NCI-H1694 treated with DMSO at 0.1 percent for 48 hours (cell line): Measurements from ENCODE around the gene PLEKHG5.

Source experiments
- DNase-seq: peaks from one replicate; lab custom pipeline; 2025; lab: John Stamatoyannopoulos, UW

PLEKHG5 gene

DNA sequence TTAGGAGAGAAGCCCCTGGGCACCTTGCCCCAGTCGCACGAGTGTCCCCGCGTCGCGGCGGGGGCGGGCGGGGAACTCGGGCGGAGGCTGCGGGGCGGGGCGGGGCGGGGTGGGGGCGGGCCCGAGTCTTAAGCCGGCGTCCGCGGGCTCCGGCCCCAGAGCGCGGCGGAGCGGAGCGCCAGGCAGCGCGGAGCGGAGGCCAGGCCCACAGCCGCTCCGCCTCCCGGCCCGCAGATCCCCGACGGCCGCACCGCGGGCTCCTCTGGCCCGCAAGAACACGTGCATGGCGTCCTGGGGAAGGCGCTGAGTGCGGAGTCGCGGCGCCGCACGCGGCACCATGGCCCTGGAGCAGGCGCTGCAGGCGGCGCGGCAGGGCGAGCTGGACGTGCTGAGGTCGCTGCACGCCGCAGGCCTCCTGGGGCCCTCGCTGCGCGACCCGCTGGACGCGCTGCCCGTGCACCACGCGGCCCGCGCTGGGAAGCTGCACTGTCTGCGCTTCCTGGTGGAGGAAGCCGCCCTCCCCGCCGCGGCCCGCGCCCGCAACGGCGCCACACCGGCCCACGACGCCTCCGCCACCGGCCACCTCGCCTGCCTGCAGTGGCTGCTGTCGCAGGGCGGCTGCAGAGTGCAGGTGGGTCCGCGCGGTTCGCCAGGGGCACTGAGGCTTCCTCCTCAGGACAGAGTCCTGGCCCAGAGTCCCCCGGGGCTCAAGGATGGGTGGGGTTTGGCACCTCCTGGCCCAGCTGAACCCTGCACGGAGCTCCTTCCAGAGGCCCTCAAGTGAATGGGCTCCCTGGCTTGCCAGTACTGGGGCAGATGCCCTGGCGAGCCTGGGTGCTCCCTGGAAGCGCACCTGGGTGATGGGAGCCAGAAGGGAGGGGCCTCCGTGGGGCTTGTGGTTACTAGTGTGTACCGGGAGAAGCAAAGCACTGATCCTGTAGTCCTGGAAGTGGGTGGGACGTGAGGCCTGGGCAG lies 66.6 kb downstream of the PLEKHG5 start, which contains the start of gene ESPN:
TSS of gene ESPN (plus strand) at position 158 of the 975 bp plus-strand sequence. CDS start at position 338, 180 bp downstream.
- DNase-seq = no peak

DNA sequence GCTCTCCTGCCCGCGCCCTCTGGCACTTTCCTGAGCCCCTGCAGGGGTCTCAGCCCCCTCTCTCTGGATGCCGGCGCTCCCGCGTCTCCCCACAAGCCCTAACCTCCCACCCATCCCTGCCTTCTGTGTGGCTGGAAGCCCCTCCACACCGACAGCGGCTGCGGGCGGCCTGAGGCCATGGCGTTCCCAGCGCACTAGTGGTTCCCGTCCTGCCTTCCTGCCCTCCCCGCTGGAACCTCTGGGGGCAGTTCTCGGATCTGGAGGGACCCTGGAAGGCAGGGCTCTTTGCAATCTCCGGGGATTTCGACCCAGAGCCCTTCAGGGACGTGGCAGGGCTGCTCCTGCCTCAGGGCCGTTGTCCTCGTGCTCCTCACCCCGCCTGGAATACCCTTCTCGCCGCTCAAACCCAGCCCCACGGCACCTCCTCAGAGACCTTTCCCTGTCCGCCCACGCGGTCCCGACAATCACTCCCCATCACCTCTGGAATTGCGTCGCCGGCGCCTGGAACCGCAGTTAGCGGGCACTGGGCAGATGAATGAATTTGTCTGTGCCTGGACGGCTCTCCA lies 67.4 kb downstream of the PLEKHG5 start:
- DNase-seq = no peak

DNA sequence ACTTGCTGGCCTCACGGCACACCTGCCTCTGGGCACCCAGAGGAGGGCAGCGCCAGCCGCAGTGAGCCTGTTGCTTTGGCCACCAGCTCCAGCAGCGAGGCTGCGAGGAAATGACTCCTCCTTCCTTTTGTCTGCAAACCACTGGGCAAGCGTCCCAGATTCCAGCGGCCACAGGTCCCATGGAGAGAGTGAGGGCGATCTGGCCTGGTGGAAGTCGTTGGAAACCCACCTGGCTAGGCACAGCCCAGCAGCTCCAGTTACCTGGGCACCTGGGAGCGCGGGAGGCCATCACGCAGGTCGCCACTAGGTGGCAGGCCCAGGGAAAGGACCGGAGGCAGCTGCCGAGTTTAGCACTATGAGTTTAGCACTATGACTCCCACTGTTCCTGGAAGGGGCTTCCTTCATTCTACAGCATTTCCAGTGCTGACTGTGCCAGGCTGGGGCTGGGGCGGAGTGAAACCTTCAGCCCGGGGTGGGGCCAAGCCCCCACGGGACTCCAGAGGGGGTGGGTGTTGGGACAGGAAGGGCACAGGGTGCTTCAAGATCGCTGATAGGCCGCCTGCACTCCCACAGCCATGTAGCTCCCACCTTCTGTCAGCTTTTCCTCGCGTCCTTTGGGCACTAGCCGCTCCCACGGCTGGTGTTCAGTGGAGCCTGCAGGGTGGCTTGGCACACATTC lies 68.0 kb downstream of the PLEKHG5 start:
- DNase-seq = peak; percentile 72

DNA sequence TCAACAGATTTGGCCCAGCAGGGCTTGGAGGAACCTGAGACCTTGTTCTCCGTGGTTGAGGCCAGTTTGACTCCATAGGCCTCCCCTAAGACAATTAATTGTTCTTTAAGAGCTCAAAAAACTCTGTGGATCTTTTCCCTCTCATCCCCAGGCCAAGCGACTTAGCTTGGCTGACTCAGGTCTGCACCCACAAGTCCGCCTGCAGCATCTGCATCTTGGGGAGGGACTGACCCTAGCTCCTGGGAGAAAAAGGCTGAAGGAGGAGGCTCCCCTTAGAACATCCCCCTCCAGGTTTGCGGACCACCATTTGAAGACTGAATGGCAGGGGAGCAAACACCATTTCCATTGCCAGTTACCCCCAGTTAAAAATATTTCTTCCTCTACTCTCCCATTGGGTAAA lies 70.2 kb downstream of the PLEKHG5 start:
- DNase-seq = no peak

DNA sequence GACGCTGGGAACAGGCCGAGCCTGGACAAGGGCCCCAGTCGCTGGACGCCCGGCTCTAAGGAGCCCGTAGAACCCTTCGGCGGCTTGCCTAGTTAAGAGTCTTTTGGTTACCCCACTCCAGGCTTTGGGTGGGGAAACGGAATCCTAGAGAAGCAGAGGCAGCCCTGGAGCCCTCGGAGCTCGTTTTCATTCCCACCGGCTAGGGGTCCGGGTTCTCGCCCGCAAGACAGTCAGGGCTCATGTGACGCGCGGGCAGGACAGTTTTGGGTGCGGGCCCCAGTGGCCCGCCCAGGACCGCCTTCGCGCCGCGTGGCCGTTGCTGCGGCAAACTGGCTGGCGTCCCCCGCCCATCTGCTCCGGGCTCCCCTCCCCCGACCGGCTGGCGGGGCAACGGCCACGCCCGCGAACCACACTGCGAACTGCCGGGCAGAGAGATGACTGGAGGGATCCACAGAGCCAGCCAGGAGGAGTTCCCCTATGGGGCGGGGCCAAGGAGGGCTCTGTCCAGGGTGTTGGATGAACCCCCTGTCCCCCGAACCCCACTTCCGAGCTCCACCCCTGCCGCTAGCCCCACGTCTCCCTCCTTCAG lies 70.9 kb downstream of the PLEKHG5 start:
- no peak for DNase-seq

DNA sequence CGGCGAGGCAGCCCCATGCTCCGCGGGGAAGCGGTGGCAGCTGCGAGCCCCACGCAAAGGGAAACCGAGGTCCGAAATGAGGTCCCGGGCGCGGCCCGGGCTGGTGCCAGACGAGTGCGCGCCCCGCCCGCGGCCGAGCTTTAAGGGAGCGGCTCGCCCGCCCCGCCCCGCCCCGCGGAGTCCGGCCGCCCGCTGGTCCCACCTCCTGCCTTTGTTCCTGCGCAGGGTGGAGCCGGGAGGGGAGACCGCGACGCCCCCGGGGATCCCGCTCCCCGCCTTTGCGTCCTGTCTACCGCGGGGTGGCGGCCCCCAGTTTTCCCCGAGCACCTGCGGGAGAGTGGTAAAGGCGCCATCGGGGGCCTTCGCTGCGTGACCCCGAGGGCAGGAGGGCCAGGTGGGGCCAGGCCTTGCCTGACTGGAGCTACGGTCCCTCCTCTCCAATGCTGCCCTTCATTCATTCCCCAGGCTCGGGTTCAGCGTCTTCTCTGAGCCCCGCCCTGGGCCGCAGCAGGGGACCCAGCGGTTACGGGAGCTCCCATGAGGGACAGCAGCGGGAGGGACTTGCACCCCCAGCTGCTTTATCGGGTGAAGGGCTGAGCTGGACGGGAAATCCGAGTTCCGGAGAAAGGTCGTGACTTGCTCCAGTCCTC lies 71.5 kb downstream of the PLEKHG5 start, which contains the start of gene HES2:
TSS of gene HES2 (minus strand) at position 116 of the 650 bp plus-strand sequence. CDS start at position 17, 99 bp downstream.
- DNase-seq = no peak

DNA sequence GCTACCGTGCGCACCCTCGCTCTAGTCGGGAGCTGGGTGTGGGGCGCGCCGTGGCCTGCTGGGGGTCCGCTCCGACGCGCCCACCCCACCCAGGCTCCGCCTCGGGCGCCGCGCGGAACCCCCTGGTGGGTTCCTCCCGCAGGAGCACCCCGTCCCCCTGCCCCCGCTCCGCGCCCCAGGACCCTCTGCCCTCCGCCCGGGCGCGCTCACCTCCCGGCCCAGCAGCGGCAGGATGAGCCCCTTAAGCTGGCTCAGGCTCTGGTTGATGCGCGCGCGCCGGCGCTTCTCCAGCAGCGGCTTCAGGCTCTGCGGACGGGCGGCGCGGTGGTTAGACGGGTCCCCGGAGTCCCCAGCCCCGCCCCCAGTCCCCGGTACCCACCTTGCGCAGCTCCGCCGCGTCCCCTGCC lies 72.1 kb downstream of the PLEKHG5 start:
- DNase-seq = no peak

DNA sequence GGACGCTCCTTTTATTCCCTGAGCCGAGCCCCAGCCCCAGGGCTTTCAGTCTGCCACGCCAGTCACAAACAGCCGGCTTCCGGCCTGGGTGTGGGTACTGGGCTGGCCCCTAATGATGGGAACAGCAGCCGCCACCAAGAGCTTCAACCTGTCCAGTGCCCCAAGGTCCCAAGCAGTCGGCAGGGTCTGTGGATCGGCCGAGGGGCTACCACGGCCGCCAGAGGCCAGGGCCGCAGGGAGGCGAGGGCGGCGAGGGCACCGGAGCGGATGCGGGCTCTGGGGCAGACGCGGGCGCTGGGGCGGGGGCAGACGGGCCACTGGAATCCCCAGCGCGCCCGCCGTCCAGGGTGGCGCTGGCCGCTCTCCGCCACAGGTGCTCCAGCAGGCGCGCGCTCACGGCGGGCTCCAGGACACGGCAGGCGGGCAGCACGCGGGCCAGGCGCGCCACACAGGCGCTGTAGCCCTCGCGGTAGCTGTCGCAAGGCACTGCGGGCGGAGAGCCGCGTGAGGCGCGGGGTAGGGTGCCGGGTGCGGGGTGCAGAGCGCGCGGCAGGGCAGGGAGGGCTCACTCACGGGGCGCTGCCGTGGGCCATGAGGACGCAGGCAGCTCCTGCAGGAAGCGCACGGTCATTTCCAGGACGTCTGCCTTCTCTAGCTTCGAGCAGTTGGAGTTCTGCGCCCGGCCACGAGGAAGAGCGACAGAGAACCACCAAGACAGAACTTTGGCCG lies 72.6 kb downstream of the PLEKHG5 start:
- DNase-seq = no peak

DNA sequence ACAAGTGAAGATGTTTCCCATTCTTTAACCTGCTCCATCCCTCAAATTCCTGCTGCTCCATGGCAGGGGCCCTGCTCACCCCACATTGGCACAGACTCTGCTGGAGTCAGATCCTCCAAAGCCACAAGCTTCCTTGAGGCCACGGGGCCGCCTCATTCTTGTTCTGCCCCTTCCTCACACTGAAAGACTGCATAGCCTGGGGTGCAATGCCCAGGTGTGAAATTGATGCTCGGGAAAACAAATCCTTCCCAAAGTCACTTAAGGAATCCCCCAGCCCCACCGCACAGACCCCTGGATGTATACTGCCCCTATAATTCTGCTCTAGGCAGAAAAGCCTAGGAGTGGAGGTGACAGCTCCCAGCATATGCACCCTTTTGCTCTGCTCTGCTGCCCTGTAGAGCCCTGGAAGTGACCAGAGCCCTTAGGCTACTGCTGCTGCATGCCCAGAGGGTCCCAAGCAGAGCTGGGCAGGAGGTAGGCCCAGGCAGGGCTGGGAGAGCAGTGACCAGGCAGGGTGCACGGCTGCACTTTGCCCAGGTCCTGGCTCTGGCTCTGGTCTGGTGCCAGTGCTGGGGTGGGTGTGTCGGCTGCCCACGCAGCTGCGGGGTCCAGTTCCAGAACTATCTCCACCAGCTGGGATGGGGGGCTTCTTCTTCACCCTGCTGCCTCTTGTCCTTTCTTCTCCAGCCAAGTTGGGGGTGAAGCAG lies 73.4 kb downstream of the PLEKHG5 start:
- no peak for DNase-seq
